SKM-1 (cell line): ENCODE measurements around the gene ARHGAP10.

ENCODE experiments used
- DNase-seq: peaks from one replicate; lab custom pipeline; 2025; ENCODE audit not compliant: unreplicated experiment; lab: John Stamatoyannopoulos, UW

Gene ARHGAP10

DNA sequence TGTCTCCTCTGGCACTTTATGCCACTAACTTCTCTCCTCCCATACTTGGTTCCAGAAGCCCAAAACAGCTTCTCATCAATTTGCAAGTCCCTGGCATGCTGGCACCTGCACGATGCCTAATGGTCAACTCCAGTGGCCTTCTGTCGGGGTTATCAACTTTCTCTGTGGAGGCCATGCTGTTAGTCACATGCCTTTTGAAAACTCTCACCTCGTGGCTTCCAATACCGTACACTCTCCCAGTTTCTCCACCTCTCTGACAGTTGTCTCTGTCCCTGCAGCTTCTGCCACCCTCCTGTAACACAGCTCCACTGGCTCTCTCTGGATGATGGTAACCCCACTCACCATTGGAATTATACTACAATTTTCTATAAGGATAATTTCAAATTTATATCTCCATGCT lies 386.3 kb downstream of the ARHGAP10 start:
- DNase-seq, result no peak

DNA sequence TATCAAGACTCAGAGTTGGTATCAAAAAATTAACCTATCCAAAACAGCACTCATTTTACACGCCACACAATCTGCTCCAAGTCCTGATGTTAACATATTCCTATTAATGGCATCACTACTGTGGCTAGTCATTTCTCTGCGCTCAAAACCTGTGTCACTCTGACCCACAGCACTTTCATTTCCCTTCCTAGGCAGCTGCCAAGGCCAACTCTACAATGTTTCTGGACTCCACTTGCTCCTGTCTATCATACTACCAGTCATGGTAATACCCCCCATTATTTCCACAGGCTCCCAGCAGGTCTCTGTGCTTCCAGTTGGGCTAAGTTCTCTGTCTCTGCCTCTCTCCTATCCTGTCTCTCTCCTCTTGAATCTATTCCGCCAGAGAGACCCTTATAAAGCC lies 386.7 kb downstream of the ARHGAP10 start:
- no peak for DNase-seq

- DNase-seq, result no peak
Observed at GRCh38 chr4:148120216-148120615, 388.3 kb downstream of the ARHGAP10 start.
